Activated CD4-positive, alpha-beta memory T cell treated with anti-CD3 and anti-CD28 coated beads for 36 hours (primary cell): ENCODE measurements around the gene CYP2R1. TPM values are rescaled to one million over a fixed set of nuclear protein-coding genes. Genes with fewer than 3 reads are reported as not detected.

ENCODE experiments used
- CTCF ChIA-PET: fragments of 350-600 bp; sonication (Branson Sonifier 250); formaldehyde crosslinking; loops from one replicate; lab custom pipeline; 2021; ENCODE audit warnings: antibody characterized with exemption, inconsistent platforms; lab: Charles Lee
- POLR2A ChIA-PET: fragments of 350-600 bp; sonication (Branson Sonifier 250); formaldehyde crosslinking; loops from one replicate; lab custom pipeline; 2021; ENCODE audit warnings: antibody characterized with exemption; lab: Charles Lee
- DNase-seq: peaks from one replicate; pipeline ENCODE4 v3.0.0-alpha.2; 2020
- H3K27ac Mint-ChIP-seq: one replicate; pipeline ENCODE4 v1.8.0; 2021; ENCODE audit warnings: mixed read lengths
- H3K27me3 Mint-ChIP-seq: one replicate; pipeline ENCODE4 v1.8.0; 2021; ENCODE audit warnings: mixed read lengths
- H3K36me3 Mint-ChIP-seq: one replicate; pipeline ENCODE4 v1.8.0; 2021; ENCODE audit warnings: mixed read lengths
- H3K4me1 Mint-ChIP-seq: one replicate; pipeline ENCODE4 v1.8.0; 2021; ENCODE audit warnings: low read depth, mixed read lengths
- H3K4me3 Mint-ChIP-seq: one replicate; pipeline ENCODE4 v1.8.0; 2021; ENCODE audit warnings: mild to moderate bottlenecking, mixed read lengths
- H3K9me3 Mint-ChIP-seq: one replicate; pipeline ENCODE4 v1.8.0; 2021; ENCODE audit warnings: mixed read lengths
- intact Hi-C: fragments of 100-400 bp; cut with micrococcal nuclease; formaldehyde crosslinking; loops from one replicate; pipeline ENCODE4 v1.15.1; 2023
- total RNA-seq, 2 experiments: library from RNA; stranded (reverse); gene quantifications; one replicate each; pipeline ENCODE4 v1.2.3, GENCODE V29; 2021

CYP2R1 gene
- 10 to 100 TPM; 14.6 to 14.8 TPM for total RNA-seq

DNA sequence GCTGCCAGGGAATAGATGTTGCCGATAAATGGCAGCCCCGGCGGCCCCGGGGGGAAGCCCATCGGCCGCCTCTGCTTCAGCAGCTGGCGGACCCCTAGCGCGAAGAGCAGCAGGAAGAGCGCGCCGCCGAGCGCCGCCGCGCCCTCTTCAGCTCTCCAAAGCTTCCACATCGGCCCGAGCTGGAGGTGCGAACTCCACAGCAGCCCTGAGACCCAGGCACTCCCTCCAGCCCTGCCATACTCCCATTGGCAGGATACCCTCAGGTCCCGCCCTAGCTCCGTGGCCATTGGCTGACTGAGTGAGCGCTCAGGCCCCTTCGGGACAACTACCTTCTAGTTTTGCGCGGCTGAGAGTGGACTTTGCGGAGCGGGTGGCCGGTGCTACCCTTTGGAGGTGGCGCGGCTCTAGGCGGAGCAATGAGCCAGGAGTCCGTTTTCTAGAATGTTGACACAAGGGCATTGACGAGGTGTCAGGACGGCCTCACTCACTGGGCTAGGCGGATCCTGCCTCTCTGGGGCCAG is at the start of gene CYP2R1:
TSS of gene CYP2R1 (minus strand) at position 196 of the 521 bp plus-strand sequence. CDS start at position 170, 26 bp downstream.
- Mint-ChIP-seq H3K4me3 (peak within 1 kb of the TSS; percentile 93), H3K9me3 (no peaks in the 10 kb centered on the region), H3K27me3 (no peaks in the 10 kb centered on the region), H3K36me3 (peaks cover 10% of the 10 kb centered on the region), H3K27ac (peak within 1 kb of the TSS; percentile 100), H3K4me1 (peaks cover 47% of the 10 kb centered on the region)
- intact Hi-C loops, result loop anchor here (1.0 to 10.0 kb wide), 3 partner anchors 13 to 537 kb away; partner anchors contain the start of gene RRAS2
- ChIA-PET CTCF (interaction anchor here (0.7 to 7.9 kb wide), 14 partner anchors 10 to 374 kb away, joined by 3 to 140 read pairs (median 4); partner anchors contain the start of genes PDE3B and PSMA1), POLR2A (interaction anchor here (0.6 to 2.6 kb wide), 10 partner anchors 8 to 391 kb away, joined by 3 to 29 read pairs (median 4); partner anchors contain the start of genes PDE3B and PSMA1)
- peak; percentile 95 for DNase-seq

DNA sequence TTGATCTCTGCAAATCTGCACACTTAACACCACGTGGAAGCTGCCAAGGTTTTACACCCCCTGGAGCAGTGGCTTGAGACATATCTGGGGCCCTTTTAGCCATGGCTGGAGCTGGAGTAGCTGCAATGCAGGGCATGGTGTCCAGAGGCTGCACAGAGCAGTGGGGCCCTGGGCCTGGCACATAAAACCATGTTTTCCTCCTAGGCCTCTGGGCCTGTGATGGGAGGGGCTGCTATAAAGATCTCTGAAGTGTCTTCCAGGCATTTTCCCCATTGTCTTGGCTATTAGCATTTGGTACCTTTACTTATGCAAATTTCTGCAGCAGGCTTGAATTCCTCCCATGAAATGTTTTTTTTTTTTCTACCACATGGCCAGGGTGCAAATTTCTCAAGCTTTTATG is 46.9 kb upstream of the CYP2R1 start:
- Mint-ChIP-seq H3K9me3 (no peaks in the 10 kb centered on the region), H3K36me3 (peaks cover 3% of the 10 kb centered on the region), H3K27ac (no peak overlapping the region), H3K27me3 (no peaks in the 10 kb centered on the region), H3K4me1 (no peaks in the 10 kb centered on the region), H3K4me3 (no peak overlapping the region)
- no peak for DNase-seq
- ChIA-PET POLR2A (interaction anchor here (0.6 kb wide), 1 partner anchor 9 kb away, joined by 3 read pairs; no protein-coding TSS in a partner anchor), CTCF (no interaction called here)
- intact Hi-C loops, result no loop called here

DNA sequence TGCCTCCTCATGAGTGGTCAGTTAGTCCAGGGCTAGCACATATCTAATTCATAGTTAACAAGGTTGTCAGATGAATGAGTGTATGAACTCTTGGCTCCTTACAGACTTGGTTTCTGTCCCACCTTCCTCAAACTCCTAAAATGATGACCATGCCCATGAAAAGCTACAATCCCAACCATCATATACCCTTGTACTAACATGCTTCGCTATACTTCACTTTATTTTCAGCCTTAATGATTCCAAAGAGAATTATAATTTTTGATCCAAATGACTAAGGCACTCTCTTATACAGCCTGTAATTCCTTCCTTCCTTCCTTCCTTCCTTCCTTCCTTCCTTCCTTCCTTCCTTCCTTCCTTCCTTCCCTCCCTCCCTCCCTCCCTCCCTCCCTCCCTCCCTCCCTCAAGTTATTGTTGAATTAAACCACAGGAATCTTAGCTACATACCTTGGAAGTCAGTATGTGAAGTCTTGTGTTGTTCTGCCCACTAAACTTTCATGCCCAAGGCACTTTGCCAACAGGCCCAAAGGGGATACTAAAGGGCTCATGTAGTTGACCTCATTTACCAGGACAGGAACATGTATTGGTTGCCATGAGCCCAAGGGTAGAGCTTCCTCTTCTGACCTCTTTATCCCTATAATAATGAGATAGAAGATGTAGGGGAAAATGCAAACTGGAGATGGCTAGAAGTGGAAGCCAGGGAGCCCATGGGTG is 42.8 kb upstream of the CYP2R1 start:
- DNase-seq, result no peak
- Mint-ChIP-seq H3K27ac (no peak overlapping the region), H3K4me3 (no peak overlapping the region), H3K36me3 (peaks cover 3% of the 10 kb centered on the region), H3K9me3 (no peaks in the 10 kb centered on the region), H3K4me1 (no peaks in the 10 kb centered on the region), H3K27me3 (no peaks in the 10 kb centered on the region)
- POLR2A ChIA-PET, result no interaction called here
- CTCF ChIA-PET, result interaction anchor here (0.6 to 1.9 kb wide), 2 partner anchors 13 to 145 kb away, joined by 4 to 5 read pairs; no protein-coding TSS in a partner anchor
- intact Hi-C loops, result no loop called here

GRCh38 chr11:14932447-14932846 is 40.4 kb upstream of the CYP2R1 start:
- H3K4me1 Mint-ChIP-seq, result no peaks in the 10 kb centered on the region
- DNase-seq, result peak; percentile 12
- ChIA-PET CTCF (no interaction called here), POLR2A (no interaction called here)
- H3K27me3 Mint-ChIP-seq, result no peaks in the 10 kb centered on the region
- H3K27ac Mint-ChIP-seq, result no peak overlapping the region
- H3K4me3 Mint-ChIP-seq, result no peak overlapping the region
- H3K36me3 Mint-ChIP-seq, result peaks cover 11% of the 10 kb centered on the region
- intact Hi-C loops, result no loop called here
- H3K9me3 Mint-ChIP-seq, result peaks cover 2% of the 10 kb centered on the region

DNA sequence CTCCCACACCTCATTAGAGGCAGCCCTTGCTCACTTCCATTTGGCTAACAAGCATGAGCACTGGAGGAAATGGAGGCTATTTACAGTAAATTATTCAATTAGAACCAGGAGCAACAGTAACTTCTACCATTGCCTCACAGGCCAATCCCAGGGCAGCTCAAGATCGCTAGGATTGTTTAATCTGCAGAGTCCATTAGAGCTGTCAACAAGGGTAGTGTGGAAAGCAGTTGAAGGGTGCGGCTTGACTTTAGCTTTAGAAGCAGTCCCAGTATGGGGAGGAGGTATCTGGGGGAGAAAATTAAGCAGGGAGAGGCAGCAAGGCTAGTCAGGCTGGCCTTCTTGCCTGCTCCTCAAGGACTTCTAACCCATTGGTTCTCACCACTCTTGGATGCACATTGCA is 38.3 kb upstream of the CYP2R1 start:
- peaks cover 11% of the 10 kb centered on the region for H3K36me3 Mint-ChIP-seq

GRCh38 chr11:14927146-14927545 is 35.1 kb upstream of the CYP2R1 start:
- Mint-ChIP-seq H3K36me3 (peaks cover 11% of the 10 kb centered on the region), H3K4me1 (no peaks in the 10 kb centered on the region), H3K4me3 (no peak overlapping the region), H3K27ac (no peak overlapping the region), H3K9me3 (peaks cover 2% of the 10 kb centered on the region), H3K27me3 (peaks cover 2% of the 10 kb centered on the region)
- ChIA-PET POLR2A (no interaction called here), CTCF (interaction anchor here (0.9 kb wide), 2 partner anchors 19 to 23 kb away, joined by 3 to 4 read pairs; no protein-coding TSS in a partner anchor)
- intact Hi-C loops, result no loop called here
- DNase-seq, result no peak

More for the DNA sequence above, 38.3 kb upstream of the CYP2R1 start:
- POLR2A ChIA-PET, result interaction anchor here (0.6 kb wide), 1 partner anchor 9 kb away, joined by 3 read pairs; no protein-coding TSS in a partner anchor
- Mint-ChIP-seq H3K27ac (no peak overlapping the region), H3K9me3 (peaks cover 2% of the 10 kb centered on the region), H3K4me1 (no peaks in the 10 kb centered on the region), H3K27me3 (no peaks in the 10 kb centered on the region), H3K4me3 (no peak overlapping the region)
- DNase-seq, result no peak
- intact Hi-C loops, result no loop called here
- CTCF ChIA-PET, result interaction anchor here (0.6 kb wide), 1 partner anchor 22 kb away, joined by 3 read pairs; no protein-coding TSS in a partner anchor

DNA sequence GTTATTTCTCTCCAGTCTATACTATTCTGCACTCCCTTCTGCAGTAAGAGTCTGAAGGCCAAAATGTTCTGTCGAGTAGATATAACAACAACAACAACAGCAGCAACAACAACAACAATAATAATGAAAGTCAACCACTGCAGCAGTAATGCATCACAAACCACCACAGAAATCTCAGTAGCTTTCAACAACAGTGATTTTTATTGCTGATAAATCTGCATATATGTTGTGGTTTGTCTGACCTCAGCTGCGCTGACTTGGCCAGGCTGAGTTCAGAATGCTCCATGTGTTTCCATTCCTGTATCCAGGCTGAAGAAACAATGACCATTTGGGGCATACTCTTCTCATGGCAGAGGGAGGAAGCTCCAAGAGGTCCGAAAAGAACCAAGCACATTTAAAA is 32.3 kb upstream of the CYP2R1 start:
- DNase-seq, result no peak
- CTCF ChIA-PET, result interaction anchor here (0.6 to 6.8 kb wide), 5 partner anchors 17 to 252 kb away, joined by 3 to 68 read pairs (median 5); no protein-coding TSS in a partner anchor
- intact Hi-C loops, result no loop called here
- Mint-ChIP-seq H3K36me3 (peaks cover 11% of the 10 kb centered on the region), H3K4me3 (no peak overlapping the region), H3K9me3 (peaks cover 2% of the 10 kb centered on the region), H3K4me1 (no peaks in the 10 kb centered on the region), H3K27me3 (peaks cover 2% of the 10 kb centered on the region), H3K27ac (no peak overlapping the region)
- POLR2A ChIA-PET, result no interaction called here

DNA sequence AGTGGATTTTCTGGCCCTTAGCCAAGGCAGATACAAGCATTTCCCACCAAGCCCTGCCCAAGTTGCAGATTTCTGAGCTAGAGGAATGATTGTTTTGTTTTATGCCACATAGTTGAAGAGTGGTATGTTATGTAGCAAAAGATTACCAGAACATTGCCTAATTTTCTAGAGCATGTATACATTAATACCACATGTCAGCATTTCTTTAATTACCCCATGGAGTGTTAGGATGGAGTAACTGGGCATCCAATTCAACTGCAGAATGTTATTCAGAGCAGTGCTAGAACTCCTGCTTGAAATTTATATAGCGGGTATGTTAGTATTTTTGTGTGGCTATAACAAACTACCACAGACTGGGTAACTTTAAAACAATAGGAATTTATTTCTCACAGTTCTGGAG is 24.4 kb upstream of the CYP2R1 start:
- Mint-ChIP-seq H3K27me3 (no peaks in the 10 kb centered on the region), H3K9me3 (no peaks in the 10 kb centered on the region), H3K4me1 (no peaks in the 10 kb centered on the region), H3K4me3 (no peak overlapping the region), H3K27ac (no peak overlapping the region), H3K36me3 (peaks cover 3% of the 10 kb centered on the region)
- intact Hi-C loops, result no loop called here
- ChIA-PET POLR2A (no interaction called here), CTCF (no interaction called here)
- DNase-seq, result no peak

DNA sequence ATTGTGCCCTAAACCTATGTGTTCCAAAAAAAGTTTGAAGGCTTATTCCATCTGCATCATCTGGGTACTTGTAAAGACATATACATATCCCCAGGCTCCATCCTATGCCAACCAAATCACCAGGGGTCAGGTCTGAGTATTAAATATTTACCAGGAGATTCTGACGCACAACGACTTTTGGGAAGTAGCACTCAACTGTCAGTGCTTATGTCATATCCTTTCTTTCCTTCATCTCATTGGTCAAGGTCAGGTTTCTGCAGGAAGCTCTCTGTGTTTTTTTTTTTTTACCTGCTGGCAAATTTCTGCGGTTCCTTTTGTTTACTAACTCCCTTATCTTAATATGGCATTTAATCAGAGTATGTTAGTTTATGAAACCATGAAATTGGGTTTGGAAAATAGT is 22.5 kb upstream of the CYP2R1 start:
- Mint-ChIP-seq H3K9me3 (no peaks in the 10 kb centered on the region), H3K4me1 (no peaks in the 10 kb centered on the region), H3K27ac (no peak overlapping the region), H3K4me3 (no peak overlapping the region), H3K27me3 (no peaks in the 10 kb centered on the region), H3K36me3 (peaks cover 3% of the 10 kb centered on the region)
- DNase-seq, result no peak
- ChIA-PET POLR2A (no interaction called here), CTCF (interaction anchor here (0.6 to 0.8 kb wide), 2 partner anchors 125 to 381 kb away, joined by 3 read pairs; no protein-coding TSS in a partner anchor)
- intact Hi-C loops, result no loop called here

DNA sequence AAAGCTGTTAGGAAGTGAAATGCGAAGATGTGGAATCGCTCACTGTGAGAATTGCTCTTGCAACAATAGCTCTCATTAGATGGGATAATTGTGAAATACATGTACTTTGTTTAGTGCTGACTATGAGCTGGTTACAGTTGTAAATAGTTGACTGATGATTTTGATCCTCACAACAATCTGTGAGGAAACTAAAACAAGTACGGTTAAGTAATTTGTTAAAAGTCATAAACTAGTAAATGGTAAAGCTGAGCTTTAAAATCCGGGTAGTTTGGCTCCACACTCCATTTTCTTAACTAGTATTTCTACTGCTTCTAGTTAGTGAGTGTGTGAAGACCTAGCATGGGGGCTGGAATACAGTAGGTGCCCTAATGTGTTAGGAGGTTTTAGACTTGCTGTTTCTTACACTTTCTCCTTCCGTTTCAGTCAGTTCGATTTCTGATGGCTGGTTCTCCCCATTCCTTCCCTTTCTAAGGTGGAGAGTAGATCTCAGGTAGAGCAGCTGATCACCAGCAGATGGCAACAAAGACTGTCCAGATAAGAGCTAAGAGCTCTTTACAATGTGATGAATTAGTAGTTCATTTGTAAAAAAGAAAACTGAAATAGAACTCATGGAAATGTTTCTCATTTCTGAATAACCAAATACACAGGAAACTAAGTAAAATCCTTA is 16.3 kb upstream of the CYP2R1 start:
- Mint-ChIP-seq H3K4me1 (peaks cover 36% of the 10 kb centered on the region), H3K36me3 (no peaks in the 10 kb centered on the region), H3K27ac (no peak overlapping the region), H3K27me3 (no peaks in the 10 kb centered on the region), H3K9me3 (no peaks in the 10 kb centered on the region), H3K4me3 (no peak overlapping the region)
- POLR2A ChIA-PET, result interaction anchor here (0.9 to 1.8 kb wide), 3 partner anchors 16 to 264 kb away, joined by 3 to 7 read pairs (median 4); partner anchors contain the start of gene CYP2R1
- CTCF ChIA-PET, result interaction anchor here (0.6 to 6.8 kb wide), 113 partner anchors 10 to 607 kb away, joined by 3 to 264 read pairs (median 4); partner anchors contain the start of genes CALCA, CALCB, CYP2R1 and PSMA1
- peak; percentile 33 for DNase-seq
- intact Hi-C loops, result loop anchor here (1.0 to 5.0 kb wide), 6 partner anchors 66 to 1136 kb away; no protein-coding TSS in a partner anchor

DNA sequence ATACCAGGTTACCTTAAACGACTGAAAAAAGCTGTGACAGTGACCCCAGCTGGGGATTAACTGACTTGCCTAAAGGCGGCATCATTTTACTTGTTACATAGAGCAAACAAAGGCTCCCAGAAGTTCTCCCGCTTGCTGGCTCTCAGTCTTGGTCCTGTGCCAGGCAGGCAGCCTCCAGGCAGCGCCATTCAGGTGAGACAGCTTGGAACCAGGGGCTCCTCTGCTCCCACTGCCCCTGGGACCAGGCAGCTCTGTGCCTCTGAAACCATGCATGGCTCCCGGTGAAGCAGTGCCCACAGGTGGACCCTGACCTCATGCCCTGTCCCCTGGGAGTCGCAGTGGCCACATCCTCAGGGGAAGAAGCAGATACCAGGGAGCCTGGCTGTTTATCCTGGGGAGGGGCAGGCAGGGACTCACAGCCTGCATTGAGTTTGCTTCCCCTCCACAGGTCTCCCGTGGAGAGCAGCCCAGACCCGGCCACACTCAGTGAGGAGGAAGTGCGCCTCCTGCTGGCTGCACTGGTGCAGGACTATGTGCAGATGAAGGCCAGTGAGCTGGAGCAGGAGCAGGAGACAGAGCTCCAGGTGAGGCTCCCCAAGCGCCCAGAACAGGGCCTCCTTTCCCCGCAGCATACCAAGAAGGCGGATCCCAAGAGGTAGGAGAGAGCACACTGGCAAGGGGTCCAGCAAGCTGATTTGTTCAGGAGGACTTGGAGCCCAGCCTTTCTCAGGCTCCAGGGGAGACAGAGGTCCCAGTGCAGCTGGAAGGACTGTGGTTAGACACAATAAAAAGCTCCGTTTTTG is 15.6 kb upstream of the CYP2R1 start:
- intact Hi-C loops, result loop anchor here (1.0 to 5.0 kb wide), 9 partner anchors 67 to 1135 kb away; partner anchors contain the start of gene PSMA1
- H3K9me3 Mint-ChIP-seq, result no peaks in the 10 kb centered on the region
- ChIA-PET POLR2A (interaction anchor here (0.9 to 1.8 kb wide), 5 partner anchors 16 to 387 kb away, joined by 3 to 7 read pairs (median 3); partner anchors contain the start of gene CYP2R1), CTCF (interaction anchor here (0.6 to 6.8 kb wide), 123 partner anchors 9 to 833 kb away, joined by 3 to 264 read pairs (median 4); partner anchors contain the start of genes CALCA, CALCB, CYP2R1 and PSMA1)
- H3K36me3 Mint-ChIP-seq, result no peaks in the 10 kb centered on the region
- H3K27me3 Mint-ChIP-seq, result no peaks in the 10 kb centered on the region
- peaks cover 36% of the 10 kb centered on the region for H3K4me1 Mint-ChIP-seq
- peak; percentile 91 for DNase-seq
- no peak overlapping the region for H3K4me3 Mint-ChIP-seq
- H3K27ac Mint-ChIP-seq, result no peak overlapping the region
